HG03060 (cell line): Measurements from ENCODE around the gene ASPG.

ENCODE experiments used
- ATAC-seq: cut with Tn5 transposase; IDR thresholded peaks from one replicate; pipeline ENCODE4 v1.9.1; 2021; ENCODE audit warnings: low read depth, moderate number of reproducible peaks; ENCODE audit not compliant: unreplicated experiment

ASPG gene

GRCh38 chr14:104104076-104104901, 18.8 kb downstream of the ASPG start:
- ATAC-seq, result no peak

GRCh38 chr14:104105071-104105821, 19.7 kb downstream of the ASPG start:
- no peak for ATAC-seq

GRCh38 chr14:104105822-104106470, 20.4 kb downstream of the ASPG start:
- no peak for ATAC-seq

- no peak for ATAC-seq
Observed at GRCh38 chr14:104106471-104106991, 21.0 kb downstream of the ASPG start.

GRCh38 chr14:104107101-104107581, 21.6 kb downstream of the ASPG start:
- ATAC-seq, result no peak

GRCh38 chr14:104107611-104108569, 22.4 kb downstream of the ASPG start:
- ATAC-seq, result no peak

GRCh38 chr14:104108570-104109541, 23.4 kb downstream of the ASPG start:
- ATAC-seq, result no peak

GRCh38 chr14:104109731-104110361, 24.3 kb downstream of the ASPG start:
- ATAC-seq, result no peak

GRCh38 chr14:104110491-104111209, 25.1 kb downstream of the ASPG start:
- ATAC-seq, result no peak

GRCh38 chr14:104111301-104112112, 26.0 kb downstream of the ASPG start:
- ATAC-seq, result no peak

GRCh38 chr14:104112113-104112505, 26.6 kb downstream of the ASPG start:
- ATAC-seq, result no peak

GRCh38 chr14:104112609-104113571, 27.4 kb downstream of the ASPG start:
- no peak for ATAC-seq

- no peak for ATAC-seq
Observed at GRCh38 chr14:104113631-104114420, 28.3 kb downstream of the ASPG start.

- no peak for ATAC-seq
Observed at GRCh38 chr14:104114421-104115130, 29.1 kb downstream of the ASPG start.
